ENCODE data around the gene PPHLN1.

DNA sequence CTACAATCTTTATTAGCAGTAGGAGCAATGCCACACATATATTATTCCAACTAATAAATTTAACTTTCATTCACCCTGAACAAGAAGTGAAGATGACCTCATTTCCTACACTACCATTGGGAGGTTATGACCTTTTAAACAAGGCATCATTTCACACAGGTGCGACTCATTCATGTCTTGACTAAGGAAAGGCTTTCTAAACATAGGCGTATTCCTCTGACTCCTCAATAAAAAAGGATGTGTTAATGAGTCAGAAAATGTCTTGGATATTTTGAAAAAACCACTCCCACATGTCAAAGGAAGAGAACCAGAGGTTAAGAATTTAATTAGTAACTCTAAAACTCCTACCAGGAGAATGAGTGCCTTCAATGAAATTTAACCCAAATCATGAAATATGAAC, 148.4 kb downstream of the PPHLN1 start:
- TF ChIP-seq RARB (CRISPR knock-in tag; IDR thresholded peaks at IDR 0.05) (no peak), PPARA (CRISPR knock-in tag; IDR thresholded peaks at IDR 0.05; ENCODE audit: borderline replicate concordance) (no peak), ARNTL (CRISPR knock-in tag; IDR thresholded peaks at IDR 0.05; ENCODE audit: borderline replicate concordance, low read depth) (no peak), ZNF70 (CRISPR knock-in tag; IDR thresholded peaks at IDR 0.05) (no peak)
- TF ChIP-seq, protein P1, sequence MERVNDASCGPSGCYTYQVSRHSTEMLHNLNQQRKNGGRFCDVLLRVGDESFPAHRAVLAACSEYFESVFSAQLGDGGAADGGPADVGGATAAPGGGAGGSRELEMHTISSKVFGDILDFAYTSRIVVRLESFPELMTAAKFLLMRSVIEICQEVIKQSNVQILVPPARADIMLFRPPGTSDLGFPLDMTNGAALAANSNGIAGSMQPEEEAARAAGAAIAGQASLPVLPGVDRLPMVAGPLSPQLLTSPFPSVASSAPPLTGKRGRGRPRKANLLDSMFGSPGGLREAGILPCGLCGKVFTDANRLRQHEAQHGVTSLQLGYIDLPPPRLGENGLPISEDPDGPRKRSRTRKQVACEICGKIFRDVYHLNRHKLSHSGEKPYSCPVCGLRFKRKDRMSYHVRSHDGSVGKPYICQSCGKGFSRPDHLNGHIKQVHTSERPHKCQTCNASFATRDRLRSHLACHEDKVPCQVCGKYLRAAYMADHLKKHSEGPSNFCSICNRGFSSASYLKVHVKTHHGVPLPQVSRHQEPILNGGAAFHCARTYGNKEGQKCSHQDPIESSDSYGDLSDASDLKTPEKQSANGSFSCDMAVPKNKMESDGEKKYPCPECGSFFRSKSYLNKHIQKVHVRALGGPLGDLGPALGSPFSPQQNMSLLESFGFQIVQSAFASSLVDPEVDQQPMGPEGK (CRISPR knock-in tag; IDR thresholded peaks at IDR 0.05; ENCODE audit: borderline replicate concordance): no peak
- TF ChIP-seq, protein P2, sequence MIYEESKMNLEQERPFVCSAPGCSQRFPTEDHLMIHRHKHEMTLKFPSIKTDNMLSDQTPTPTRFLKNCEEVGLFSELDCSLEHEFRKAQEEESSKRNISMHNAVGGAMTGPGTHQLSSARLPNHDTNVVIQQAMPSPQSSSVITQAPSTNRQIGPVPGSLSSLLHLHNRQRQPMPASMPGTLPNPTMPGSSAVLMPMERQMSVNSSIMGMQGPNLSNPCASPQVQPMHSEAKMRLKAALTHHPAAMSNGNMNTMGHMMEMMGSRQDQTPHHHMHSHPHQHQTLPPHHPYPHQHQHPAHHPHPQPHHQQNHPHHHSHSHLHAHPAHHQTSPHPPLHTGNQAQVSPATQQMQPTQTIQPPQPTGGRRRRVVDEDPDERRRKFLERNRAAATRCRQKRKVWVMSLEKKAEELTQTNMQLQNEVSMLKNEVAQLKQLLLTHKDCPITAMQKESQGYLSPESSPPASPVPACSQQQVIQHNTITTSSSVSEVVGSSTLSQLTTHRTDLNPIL (CRISPR knock-in tag; IDR thresholded peaks at IDR 0.05; ENCODE audit: low read depth): no peak

All from SK-N-SH treated with all-trans-retinoic acid at 6 μM for 48 hours (cell line).